ENCODE measurements around the gene MTX2.

MTX2 gene

DNA sequence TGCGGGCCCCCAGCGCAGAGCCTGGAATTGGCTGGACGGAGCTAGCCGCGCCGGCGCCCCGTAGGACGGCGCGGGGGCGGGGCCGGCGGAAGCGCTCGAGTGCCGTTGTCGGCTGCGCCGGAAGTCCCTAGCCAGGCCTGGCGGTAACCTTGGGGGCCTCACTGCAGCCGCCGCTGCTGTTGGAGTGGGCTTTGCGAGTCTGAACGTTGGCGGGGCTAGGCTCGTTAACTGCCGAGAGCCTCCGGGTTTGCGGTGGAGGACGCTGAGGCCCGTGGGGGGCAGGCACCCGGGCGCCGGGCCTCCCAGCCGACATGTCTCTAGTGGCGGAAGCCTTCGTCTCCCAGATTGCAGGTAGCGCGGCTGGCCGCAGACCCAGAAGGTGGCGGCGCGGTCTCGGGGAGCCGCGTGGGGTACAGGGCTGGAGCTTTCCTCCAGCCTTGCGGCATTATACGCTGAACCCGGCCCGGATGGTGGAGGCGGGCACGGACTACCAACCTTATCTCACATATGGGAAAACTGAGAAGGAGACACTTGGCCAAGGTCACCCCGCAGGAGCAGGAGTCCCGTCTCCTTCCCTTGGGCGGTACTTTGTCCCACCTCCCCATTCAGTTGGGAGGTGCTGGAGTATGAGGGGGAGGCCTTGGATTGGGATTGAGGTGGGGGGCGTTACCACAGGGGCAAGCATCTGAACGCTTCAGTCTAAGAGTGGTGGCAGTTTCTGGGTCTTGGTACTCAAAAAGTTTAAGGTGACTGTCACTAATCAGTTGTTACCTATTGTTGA lies at the start of gene MTX2:
Gene MTX2, plus strand, starts transcription at position 124 of the 781 bp plus-strand sequence. Its CDS starts 188 bp downstream, at position 312.
- peak; percentile 72 for DNase-seq

DNA sequence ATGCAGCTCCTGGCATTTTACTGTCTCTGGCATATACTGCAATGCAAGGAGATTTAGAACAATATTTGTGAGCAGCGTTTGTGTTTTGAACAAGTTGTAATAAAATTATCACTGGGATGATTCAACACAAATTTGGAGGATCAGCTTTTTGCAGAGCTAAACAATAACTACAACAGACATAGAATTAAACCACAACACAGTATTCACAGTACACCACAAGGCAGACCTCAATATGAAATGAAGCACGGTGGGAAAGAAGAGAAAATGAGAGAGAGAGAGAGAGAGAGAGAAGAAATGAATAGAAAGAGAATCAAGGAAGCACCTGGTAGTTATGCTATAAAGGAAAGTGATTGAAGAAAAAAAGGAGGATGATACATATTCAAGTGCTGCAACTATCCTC lies 41.4 kb upstream of the MTX2 start:
- no peak for DNase-seq

DNA sequence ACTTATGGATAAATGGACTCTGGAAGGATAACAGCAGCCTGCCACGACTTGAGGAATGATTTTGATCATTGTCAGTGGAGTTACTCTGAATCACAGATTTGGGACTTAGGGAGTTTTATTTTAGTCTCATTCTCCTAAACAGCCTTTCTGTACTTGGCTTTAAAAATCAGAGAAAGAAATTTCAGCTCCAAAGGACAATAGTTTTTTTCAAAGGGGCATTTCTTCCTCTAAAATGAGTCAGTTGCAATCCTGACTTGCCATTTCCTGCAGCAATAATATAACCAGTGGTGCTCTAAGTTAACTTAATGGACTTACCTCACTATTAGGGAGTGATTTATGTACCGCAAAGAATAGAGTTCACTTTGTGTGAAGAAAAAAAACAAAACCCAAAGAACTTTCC lies 35.1 kb upstream of the MTX2 start:
- DNase-seq, result no peak

DNA sequence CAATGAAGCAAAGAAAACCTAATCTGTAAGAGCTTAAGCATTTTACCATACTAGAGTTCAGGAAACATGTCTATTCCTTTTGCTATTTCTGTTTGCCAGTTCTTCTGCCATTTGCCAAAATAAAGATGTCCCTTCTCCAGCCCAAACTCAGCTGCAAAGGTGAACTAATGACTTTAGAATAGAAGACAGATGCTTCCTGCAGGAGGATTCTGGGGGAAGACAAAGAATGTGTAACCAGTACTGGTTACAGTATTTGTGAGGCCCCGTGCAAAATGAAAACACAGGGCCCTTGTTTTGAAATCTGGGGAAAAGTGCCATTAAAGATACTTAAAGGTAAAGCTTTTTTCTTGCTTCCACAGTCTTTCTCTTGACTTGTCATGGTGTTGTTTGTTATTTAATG lies 34.3 kb upstream of the MTX2 start:
- DNase-seq, result no peak

DNA sequence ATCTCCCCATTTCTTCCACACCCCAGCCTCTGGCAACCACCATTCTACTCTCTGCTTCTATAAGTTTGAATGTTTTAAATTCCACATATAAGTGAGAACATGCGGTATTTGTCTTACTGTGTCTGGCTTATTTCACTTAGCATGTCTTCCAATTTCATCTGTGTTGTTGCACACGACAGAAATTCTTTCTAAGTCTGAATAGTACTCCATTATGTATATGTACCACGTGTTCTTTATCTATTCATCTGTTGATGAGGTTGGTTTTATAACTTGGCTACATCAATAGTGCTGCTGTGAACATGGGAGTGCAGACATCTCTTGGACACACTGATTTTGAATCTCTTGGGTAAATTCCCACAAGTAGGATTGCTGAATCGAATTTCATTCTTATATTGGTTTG lies 31.8 kb upstream of the MTX2 start:
- DNase-seq, result no peak

DNA sequence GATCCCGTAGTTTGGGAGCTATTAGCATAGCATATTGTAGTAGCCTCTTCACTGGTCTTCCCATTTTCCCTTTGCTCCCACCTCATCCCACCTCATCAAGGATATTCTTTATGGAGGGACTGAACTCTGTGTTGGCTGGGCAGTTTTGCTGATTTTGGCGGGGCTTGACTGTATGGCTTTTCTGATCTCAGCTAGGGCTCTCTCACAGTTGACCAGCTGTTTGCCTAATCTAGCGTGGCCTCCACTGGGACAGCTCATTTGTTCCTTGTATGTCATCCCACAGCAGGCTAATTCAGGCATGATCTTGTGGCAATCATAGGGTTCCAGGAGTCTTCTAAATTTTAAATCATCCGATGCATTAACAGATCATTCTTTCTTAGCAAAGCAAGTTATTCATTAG lies 30.2 kb upstream of the MTX2 start:
- no peak for DNase-seq

DNA sequence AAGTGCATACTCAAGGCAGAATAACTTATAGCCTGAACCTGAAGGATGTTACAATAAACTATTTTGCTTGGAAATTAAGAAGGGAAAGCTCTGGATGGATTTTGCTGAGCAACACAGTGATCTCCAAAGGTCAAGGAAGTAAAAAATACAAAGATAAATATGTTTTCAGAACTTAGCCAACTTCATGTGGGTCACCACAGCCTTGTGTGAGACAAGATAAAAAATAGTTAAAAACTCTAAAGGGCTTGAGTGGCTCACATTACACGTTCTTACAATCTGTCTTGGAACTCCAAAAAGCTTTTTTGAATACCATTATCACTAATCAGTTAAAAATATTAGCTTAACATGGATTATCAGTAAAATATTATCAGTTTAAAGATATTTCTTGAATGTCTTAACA lies 28.9 kb upstream of the MTX2 start:
- DNase-seq, result no peak

DNA sequence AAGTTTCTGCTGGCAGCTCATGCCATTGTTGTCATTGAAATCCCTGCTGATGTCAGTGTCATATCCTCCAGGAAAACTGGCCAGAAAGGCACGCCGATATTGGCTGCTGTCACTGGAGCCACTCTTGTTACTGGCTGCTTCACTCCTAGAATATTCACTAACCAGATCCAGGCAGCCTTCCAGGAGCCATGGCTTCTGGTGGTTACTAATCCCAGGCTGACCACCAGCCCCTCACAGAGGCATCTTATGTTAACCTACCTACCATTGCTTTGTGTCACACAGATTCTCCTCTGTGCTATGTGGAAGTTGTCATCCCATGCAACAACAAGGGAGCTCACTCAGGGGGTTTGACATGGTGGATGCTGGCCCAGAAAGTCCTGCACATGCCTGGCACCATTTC lies 27.0 kb upstream of the MTX2 start:
- no peak for DNase-seq

DNA sequence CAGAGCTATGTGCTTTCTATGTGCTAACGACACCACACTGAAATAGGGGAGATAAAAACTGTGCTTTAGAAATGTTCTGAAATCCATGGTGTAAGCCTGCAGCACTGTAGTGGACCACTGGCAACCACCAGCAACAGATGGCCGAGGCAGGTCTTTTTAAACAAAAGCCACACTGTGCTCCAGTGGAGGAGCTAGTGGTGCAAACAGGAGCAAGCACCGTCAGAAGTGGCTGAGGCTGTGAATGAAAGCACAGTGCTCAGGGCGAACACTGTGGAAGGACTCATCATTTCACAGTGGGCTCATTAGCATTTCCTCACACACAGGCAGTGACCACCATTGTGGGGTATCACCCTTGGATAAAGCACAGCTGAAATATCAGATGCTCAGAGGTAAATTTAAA lies 22.9 kb upstream of the MTX2 start:
- DNase-seq, result no peak

DNA sequence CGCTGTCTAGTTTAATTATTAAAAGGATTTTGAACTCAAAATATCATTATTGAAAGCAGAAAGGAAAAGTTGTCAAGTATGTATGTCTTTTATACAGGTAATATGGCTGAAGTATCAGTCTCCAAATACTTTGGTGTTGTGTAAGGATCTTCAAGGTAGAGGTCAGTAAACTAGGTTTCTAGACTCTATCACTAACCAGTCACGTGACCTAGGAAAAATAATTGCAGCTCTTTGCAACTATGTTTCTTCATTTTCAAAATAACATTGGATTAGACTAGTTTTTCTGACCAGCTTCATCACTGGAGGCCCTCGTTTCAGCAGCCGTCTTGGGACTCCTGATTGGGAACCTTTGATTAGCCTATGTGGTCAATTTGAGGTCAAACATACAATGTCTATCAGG lies 21.4 kb upstream of the MTX2 start:
- no peak for DNase-seq

DNA sequence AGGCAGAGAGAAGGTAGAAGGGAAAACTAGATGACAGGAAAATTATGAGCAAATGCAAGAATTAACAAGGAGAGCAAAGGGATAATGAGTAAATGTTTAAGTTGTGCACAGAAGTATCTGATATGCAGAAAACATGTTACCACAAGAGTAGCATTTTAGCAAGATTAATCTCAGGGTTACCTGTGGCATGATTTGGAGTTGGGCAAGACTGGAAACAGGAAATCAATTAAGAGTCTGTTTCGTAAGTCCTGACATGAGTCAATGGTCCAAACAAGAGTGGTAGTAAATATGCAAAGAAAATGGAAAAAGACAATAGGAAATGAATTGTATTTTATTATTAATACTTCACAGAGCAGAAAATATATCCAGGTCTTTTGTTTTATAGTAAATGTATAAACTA lies 17.3 kb upstream of the MTX2 start:
- DNase-seq, result no peak

DNA sequence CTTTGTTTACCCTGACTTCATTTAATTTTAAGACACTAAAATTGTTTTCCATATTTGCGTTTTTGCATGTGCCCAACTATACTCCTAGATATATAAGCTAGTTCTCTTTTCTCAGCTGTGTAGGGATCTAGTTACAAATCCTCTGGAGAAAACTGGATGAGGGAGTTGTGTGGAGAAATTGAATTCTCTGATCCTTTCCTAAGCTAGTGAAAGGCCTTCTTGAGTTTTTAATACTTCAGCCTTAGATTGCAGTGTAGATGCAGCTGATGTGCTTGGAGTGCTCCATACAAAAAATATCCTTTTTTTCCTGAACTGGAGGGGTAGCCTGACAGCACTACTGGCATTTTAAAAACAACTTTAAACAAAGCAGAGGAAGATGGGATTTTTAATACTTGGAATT lies 8.6 kb upstream of the MTX2 start:
- no peak for DNase-seq

DNA sequence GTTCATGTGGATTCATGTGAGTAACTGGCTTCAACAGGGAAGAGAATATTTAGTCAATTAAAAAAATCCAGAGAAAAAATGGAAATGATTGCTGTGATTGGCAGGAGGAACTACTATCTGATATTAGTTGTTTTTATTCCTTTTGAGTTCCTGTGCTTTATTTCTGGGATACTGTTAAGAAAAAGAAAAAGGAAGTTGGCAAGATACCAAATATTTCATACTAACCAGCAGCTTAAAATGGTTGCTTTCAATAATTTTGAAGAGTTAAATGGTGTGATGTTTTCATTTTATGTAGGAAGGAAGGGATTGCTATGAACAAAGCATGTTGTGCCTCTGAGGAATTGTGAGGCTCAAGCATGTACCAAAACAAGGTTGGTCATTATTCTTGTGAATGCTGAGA lies 8.1 kb upstream of the MTX2 start:
- DNase-seq, result no peak

DNA sequence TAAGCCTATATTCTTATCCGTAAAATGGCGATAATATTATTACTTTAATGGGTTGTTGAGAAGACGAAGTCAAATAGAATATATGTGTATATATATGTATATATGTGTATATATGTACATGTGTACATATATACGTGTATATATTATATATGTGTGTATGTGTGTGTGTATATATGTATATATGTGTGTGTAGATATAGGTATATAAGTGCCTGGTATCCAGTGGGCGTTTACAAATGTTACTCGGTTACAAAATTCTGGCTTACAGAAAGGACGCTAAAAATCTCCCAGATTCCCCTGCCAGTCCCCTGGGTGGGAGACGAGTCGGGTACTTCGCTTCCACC lies 295 bp upstream of the MTX2 start:
- DNase-seq, result no peak

DNA sequence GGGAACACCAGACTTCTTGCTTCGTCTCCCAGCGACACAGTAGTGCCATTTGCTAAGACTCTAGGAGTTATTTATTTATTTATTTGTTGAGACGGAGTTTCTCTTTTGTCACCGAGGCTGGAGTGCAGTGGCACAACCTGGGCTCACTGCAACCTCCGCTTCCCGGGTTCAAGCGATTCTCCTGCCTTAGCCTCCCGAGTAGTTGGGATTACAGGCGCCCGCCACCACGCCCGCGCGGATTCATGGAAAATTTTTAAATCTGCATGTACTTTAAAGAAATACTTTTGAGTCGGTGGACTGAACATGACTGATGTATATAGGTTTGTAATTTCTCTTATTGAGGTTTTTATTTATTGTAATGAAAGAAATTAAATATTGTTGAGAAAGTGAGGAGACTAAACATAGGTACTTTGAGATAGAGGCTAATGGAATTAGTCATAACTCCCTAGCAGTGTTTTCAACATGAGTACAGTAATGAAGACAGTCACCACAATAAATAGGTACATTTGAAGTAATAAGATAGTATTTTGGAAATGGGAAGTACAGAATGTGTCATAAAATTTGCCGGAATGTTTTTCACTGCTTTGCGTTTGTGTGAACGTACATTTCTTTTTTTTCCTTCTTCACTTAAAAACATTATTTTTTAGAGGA lies 983 bp downstream of the MTX2 start:
- no peak for DNase-seq

DNA sequence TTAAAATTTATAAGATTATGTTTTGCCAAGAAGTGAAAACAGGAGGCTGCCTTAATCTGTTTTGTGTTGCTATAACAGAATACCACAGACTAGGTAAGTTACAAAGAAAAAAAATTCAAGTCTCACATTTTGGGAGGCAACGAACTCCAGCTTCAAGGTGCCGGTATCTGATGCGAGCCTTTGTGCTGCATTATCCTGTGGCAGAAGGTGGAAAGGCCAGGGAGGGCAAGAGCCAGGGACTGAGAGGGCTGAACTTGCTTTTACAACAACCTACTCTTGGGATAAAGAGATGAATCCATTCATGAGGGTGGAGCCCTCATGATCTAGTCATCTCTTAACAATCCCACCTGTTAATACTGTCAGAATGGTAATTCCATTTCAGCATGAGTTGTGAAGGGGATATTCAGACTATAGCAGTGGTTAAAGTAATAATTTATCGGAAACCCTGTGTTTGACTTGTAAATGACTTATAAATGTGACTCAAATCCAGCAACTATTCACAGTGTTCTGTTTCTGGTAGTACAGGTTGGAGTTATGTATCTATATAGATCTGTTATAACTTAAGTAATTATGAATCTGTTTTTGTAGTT lies 3.7 kb downstream of the MTX2 start:
- DNase-seq, result no peak

DNA sequence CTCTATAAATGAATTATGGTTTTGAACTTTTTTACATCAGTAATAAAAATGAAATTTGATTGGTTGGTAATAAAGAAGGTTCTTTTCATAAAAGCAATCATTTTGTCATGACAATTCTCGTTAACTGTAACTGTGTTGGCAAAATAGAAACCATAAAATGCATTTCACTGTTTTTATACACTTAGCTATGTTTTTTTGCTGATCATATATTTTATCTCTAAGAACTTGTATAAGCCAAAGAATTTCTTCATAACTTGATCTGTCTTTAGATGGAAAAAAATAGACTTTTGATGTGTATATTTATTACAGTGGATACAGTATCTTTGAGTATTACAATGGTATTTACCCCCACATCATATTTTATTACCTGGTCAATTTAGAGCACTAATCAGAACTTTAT lies 9.7 kb downstream of the MTX2 start:
- no peak for DNase-seq

DNA sequence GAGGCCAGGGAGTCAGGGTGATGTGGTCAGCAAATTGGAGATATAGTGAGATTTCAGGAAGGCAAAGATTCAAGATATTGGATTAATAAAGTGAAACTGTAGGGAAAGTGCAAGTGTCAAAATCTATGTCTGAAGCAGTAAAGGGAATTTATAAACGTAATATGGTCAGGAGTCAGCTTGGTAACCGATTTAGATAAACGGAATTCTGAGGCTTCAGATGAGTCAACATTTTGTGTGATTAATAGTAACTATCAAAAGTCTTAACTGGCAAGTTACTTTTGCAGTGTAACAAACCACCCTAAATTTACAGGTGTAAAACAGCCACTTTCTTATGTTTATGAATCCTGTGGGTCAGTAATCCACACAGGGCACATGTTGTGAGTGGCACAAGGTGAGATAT lies 10.9 kb downstream of the MTX2 start:
- DNase-seq, result no peak

DNA sequence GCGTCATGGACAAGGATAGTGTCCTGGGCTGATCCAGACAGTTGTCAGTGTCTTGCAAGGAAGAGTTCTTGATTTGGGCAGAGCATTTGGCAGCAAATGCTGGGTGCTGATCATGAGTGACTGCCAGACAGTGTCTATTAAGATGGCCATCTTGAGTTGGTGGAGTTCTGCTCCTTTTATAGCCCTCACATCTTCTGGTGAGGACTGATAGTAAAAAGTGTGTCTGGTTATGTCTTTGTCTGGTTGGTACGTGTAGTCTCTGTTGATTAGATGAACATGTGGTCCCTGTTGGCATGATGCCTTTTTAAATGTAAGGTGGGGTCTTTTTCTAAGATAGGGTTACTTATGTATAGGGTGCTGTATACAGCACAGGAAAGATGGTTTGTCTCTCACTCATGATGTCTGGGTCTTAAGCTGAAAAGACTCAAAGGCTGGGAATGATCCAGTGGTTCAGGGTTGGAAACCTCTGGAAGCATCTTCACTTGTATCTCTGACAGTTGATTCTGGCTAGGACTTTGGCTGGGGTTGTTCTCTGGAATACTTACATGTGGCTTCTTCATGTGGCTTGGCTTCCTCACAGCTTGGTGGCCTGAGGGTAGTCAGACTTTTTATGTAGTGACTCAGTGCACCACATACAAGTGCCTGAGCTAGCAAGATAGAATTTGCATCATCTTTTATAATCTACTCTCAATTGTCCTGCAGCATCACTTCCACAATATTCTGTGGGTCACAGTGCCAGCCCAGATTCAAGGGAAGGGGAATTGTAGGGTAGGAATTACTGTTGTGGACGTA lies 11.8 kb downstream of the MTX2 start:
- DNase-seq, result no peak

DNA sequence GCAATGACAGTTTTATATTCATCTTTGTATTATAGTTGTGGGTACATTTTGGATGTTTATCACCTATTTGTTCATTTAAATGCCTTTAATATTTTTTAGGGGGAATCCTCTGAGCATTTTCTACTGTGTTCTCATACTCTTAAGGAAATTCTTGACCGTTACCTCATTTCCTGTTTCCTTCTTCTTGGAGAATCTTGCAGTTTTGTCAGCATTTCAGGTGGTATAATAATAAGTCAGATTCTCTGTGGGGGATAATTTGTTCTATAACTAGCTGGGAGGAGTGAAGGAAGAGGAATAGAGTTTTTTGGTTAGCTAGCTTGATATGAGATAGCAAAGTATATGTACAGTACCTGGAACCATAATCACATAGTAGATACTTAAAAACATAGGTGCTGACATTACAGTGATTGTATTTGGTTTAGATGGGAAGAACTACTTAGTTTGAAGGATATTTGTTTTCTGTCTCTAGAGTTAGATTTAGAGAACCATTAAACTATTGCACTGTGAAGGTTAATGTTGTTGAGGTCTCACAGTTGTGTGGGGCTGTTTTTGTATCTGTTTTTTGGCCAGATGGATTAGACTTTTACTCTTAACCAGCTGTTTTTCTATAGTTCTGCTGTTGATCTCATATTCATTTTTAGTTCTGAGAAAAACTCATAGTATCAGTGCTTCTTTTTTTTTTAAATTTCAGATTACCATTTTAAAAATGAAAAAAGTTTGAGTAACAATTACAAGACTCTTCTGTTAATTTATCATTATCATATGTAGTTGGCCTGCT lies 14.2 kb downstream of the MTX2 start:
- DNase-seq, result no peak

DNA sequence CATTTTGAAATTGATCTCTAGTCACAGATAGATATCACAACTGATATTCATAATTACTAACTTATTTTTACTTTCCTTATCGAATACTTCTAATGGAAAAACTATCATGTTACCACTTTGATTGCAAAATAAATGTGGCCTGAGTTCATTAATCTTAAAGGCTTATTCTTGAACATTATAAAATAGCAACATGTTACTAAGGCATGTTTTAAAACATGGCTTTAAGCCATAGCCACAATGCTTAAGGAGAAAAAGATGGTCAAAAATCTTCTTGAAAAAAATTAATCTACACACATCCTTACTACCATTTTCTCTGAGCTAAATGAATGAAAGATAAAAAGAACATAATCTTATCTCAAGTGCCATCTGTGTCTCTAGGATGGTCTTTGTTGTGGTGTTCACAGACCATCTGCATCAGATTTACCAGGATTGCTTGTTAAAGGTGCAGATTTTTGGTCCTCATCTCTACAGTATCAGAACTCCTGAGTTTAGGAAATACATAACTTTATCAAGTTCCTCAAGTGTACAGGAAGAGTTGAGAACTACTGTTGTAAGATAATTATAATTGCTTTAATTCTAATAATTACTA lies 15.3 kb downstream of the MTX2 start:
- no peak for DNase-seq

DNA sequence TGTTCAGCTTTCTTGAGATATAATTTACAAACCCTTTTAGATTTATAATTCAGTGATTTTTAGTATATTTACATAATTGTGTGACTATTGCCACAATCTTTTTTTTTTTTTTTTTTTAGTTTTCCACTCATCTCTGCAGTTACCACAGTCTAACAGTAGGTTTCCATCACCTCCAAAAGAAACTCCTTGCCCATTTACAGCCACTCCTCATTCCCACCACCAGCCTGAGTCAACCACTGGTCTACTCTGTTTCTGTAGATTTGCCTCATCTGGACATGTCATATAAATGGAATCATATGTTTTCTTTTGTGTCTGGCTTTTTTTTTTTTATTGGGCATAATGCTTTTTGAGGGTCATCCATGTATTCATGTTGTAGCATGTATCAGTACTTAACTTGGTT lies 16.1 kb downstream of the MTX2 start:
- DNase-seq, result no peak

DNA sequence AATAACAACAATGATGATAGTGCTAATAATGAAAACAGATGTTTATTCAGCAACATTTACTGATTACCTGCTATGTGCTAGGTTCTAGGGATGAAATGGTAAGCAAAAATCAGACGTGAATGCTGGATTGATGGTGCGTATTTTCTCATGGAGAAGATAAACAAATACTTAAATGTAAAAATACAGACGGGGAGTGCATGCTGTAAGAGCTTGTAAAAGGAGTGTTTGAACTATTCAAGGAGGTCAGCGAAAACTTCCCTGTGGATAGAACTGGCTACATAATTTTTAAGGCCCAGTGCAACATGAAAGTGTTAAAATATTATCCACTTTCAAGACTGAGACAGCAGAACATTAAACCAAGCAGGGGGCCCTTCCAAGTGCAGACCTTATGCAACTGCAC lies 22.1 kb downstream of the MTX2 start:
- DNase-seq, result no peak
